ENCODE data around the gene TNP2.
"Not testable (repeated sequence)": the region's sequence is repeated elsewhere in the genome, so short reads cannot be mapped to it uniquely, and the experiment has no call there.

TNP2 gene

DNA sequence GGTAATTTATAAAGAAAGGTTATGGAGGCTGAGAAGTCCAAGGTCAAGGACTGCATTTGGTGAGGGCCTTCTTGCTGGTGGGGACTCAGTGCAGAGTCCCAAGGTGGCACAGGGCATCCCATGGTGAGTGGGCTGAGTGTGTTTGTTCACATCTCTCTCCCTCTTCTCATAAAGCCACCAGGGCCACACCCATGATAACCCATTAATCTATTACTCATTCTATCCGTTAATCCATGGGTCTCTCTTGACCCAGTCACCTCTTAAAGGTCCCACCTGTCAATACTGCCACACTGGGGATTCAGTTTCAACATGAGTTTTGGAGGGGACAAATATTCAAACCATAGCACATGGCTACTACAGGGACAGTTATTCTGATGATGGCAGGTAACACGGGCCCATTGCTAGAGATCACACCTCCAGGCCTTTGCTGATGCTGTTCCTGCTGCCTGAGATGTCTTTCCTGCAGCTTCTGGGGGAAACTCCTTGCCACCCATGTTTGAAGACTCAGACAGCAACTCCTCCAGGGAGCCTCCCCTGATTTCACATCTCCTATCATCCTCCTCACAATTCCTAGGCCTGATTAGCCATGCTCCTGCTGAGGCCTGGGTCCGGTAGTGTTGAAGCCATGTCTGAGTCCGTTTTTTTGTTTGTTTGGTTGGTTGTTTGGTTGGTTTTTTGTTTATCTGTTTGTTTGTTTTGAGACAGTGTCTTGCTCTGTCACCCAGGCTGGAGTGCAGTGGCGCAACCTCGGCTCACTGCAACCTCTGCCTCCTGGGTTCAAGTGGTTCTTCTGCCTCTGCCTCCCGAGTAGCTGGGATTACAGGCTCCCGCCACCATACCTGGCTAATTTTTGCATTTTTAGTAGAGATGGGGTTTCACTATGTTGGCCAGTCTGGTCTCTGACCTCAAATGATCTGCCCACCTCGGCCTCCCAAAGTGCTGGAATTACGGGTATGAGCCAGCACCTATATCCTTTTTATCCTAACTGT, 29.2 kb downstream of the TNP2 start:
- DNase-seq, result no peak

DNA sequence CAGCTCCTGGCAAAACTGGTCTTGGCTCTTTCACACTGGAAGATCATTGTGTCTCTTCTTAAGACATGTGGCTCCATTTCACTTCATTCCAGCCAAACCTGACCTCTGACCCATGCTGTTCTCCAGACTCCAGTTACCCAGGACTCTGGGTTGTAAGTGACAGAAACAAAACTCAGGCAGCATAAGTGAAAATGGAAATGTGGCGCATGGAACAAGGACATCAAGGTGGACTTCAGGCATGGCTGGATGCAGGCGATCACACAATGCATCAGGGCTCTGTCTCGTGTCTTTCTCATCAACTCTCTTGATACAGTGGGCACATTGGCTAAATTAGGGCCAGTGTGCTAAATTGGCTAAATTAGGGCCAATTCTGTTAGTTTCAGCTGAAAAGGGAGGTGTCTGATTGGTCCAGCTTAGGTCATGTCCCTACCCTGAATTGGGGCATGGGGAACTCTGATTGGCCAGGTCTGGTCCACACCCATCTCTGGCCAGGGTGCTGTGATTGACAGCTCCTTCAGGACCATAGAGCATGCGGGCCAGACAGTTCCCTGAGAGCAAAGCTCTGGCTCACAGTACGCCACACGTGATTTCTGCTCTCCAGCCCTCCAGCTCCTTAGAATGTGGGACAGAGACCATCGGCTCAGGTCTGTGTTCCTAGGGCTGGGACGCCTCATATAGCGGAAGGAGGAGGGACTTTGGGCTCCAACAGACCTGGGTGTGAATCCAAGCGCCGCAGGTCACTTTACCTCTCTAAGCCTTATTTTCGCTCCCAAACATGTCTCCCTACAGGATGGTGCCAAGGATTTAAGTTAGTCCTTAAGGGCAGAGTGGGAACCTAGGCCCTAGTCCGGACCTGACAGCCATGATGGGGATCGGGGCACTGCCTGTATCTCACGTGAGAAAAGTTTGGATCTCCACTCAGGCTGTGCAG, 30.6 kb downstream of the TNP2 start:
- DNase-seq, result no peak

- no peak for DNase-seq
These were observed 32.5 kb downstream of the TNP2 start for GRCh38 chr16:11236461-11237254.

- no peak for DNase-seq
These were observed 33.5 kb downstream of the TNP2 start for GRCh38 chr16:11235703-11235991.

GRCh38 chr16:11234884-11235702, 34.0 kb downstream of the TNP2 start:
- no peak for DNase-seq

GRCh38 chr16:11233727-11234376, 35.3 kb downstream of the TNP2 start:
- no peak for DNase-seq

GRCh38 chr16:11232852-11233726, 36.0 kb downstream of the TNP2 start:
- no peak for DNase-seq

DNA sequence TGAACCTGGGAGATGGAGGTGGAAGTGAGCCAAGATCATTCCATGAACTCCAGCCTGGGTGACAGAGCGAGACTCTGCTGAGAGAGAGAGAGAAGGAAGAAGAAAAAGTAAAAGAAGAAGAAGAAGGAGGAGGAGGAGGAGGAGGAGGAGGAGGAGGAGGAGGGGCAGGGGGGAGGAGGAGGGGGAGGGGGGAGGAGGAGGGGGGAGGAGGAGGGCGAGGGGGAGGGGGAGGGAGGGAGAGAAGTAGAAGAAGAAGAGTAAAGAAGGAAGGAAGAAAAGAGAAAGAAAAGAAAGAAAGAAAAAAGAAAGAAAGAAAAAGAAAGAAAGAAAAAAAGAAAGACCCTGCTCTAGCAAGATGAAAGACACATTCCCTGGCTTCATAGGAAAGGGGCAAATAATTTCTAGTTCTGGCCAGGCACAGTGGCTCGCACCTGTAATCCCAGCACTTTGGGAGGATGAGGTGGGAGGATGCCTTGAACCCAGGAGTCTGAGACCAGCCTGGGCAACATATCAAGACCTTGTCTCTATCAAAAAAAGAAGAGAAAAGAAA, 36.7 kb downstream of the TNP2 start:
- DNase-seq, result no peak

- DNase-seq, result no peak
These were observed 37.7 kb downstream of the TNP2 start for GRCh38 chr16:11231367-11231970.

- DNase-seq, result no peak
These were observed 39.2 kb downstream of the TNP2 start for GRCh38 chr16:11229906-11230305.

GRCh38 chr16:11229432-11229831, 39.7 kb downstream of the TNP2 start:
- no peak for DNase-seq

GRCh38 chr16:11225677-11226549, 43.2 kb downstream of the TNP2 start:
- no peak for DNase-seq

GRCh38 chr16:11224894-11225676, 44.0 kb downstream of the TNP2 start:
- no peak for DNase-seq

- DNase-seq, result no peak
These were observed 44.8 kb downstream of the TNP2 start for GRCh38 chr16:11224096-11224893.

DNA sequence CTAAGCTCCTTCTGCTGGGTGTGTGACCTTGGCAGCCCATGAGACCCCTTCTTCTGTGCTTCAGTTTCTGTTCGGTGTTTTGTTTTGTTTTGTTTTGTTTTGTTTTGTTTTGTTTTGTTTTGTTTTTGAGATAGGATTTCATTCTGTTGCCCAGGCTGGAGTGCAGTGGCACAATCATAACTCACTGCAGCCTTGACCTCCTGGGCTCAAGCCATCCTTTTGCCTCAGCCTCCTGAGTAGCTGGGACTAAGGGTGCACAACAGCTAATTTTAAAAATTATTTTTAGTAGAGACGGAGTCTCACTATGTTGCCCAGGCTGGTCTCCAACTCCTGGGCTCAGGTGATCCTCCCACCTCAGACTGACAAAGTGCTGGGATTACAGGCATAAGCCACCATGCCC, 48.6 kb downstream of the TNP2 start:
- not testable (repeated sequence) for DNase-seq

- no peak for DNase-seq
These were observed 49.9 kb downstream of the TNP2 start for GRCh38 chr16:11219178-11219577.

GRCh38 chr16:11218604-11218962, 50.5 kb downstream of the TNP2 start:
- DNase-seq, result no peak
